NB4 (cell line): ENCODE data around the gene DCHS2.

ENCODE experiments used
- POLR2A ChIP-seq: IDR thresholded peaks from 2 replicates; pipeline ENCODE4 v1.6.1; 2011; ENCODE audit warnings: mild to moderate bottlenecking; ENCODE audit not compliant: insufficient read length; ENCODE audit errors: extremely low read depth
- TF ChIP-seq, protein P1 (sequence below): IDR thresholded peaks from one replicate; pipeline ENCODE4 v1.5.1; 2012; ENCODE audit warnings: low read depth, low read length
- TF ChIP-seq, protein P2 (sequence below): IDR thresholded peaks from 2 replicates; pipeline ENCODE4 v1.6.1; 2011; ENCODE audit warnings: low read depth, low read length

DNA sequence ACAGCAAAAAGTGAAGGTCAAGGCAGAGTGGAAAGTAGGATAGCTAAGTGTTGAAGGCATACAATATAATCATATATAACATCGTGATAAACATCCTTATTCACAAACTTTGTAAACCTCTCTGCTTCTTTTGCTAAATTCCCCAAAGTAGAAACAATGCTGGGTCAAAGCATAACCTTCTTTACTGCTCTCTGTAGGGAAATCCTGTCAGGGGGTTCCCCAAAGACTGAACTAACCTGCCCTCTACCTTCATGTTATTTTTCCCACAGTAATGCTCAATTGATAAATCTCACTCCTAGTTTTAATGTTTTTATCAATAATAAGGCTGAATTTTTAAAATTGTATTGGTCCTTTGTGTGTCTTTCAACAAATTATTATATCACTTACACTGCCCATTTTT is 55.7 kb downstream of the DCHS2 start:
- TF ChIP-seq, protein P1, sequence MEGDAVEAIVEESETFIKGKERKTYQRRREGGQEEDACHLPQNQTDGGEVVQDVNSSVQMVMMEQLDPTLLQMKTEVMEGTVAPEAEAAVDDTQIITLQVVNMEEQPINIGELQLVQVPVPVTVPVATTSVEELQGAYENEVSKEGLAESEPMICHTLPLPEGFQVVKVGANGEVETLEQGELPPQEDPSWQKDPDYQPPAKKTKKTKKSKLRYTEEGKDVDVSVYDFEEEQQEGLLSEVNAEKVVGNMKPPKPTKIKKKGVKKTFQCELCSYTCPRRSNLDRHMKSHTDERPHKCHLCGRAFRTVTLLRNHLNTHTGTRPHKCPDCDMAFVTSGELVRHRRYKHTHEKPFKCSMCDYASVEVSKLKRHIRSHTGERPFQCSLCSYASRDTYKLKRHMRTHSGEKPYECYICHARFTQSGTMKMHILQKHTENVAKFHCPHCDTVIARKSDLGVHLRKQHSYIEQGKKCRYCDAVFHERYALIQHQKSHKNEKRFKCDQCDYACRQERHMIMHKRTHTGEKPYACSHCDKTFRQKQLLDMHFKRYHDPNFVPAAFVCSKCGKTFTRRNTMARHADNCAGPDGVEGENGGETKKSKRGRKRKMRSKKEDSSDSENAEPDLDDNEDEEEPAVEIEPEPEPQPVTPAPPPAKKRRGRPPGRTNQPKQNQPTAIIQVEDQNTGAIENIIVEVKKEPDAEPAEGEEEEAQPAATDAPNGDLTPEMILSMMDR = no peak
- no peak for TF ChIP-seq POLR2A
- TF ChIP-seq, protein P2, sequence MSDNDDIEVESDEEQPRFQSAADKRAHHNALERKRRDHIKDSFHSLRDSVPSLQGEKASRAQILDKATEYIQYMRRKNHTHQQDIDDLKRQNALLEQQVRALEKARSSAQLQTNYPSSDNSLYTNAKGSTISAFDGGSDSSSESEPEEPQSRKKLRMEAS = no peak
